Skin epidermis (tissue), 12 donors: ENCODE measurements around the gene SPACA5B.
"Not testable (repeated sequence)": the region's sequence is repeated elsewhere in the genome, so short reads cannot be mapped to it uniquely, and the experiment has no call there.

Source experiments
- H3K27ac ChIP-seq, 21 experiments: fragments of 200-600 bp; sonication (generic) in 11 of 21; one replicate each; pipeline ENCODE4 v1.5.0; 2020; ENCODE audit warnings: mild to moderate bottlenecking in 3 of 21, inconsistent platforms in 2 of 21, moderate library complexity in 2 of 21
- H3K4me3 ChIP-seq, 7 experiments: fragments of 200-600 bp; sonication (generic) in 2 of 7; one replicate each; pipeline ENCODE4 v1.5.0; 2020; ENCODE audit warnings: inconsistent platforms in 2 of 7, mild to moderate bottlenecking in 2 of 7, moderate library complexity in 1 of 7

The SPACA5B gene

DNA sequence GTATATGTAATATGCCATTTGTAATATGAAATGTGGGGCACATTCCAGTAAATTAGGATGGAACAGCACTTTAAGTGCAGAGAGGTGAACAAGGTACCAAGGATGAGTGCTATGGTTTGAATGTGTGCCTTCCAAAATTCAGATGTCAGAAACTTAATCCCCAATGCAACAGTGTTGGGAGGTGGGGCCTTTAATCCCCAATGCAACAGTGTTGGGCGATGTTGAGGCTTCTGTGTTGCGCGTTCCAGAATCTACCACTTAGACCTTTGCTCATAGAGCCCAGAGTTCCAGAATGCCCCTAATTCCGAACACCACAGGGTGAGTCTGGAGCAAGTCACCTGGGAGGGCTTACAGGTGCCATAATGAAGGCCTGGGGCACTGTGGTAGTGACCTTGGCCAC lies at the start of gene SPACA5B:
Gene SPACA5B (plus strand): TSS at position 301 of the 400 bp plus-strand sequence. CDS start 62 bp downstream, at position 363.
- not testable (repeated sequence) for H3K27ac ChIP-seq, H3K4me3 ChIP-seq

DNA sequence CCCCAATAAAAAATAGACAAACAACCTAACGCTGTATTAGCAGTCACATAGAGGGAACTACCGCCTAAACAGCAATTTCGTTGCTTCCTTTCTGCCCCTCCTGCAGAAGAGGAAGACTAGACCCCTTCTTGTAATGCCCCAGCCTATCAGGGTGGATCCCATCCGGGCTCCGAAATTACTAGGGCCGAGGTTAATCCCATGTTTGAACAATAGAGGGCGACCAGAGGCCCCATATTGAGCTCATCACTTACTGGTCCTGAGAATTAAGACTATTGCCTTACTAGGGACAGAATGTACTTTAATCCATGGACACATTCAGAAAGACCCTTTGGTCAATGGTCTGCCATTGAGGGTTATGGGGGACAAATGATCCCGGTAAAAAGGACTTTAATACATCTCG lies 47.2 kb upstream of the SPACA5B start:
- no peak overlapping the region for H3K27ac ChIP-seq
- H3K4me3 ChIP-seq = no peak overlapping the region

DNA sequence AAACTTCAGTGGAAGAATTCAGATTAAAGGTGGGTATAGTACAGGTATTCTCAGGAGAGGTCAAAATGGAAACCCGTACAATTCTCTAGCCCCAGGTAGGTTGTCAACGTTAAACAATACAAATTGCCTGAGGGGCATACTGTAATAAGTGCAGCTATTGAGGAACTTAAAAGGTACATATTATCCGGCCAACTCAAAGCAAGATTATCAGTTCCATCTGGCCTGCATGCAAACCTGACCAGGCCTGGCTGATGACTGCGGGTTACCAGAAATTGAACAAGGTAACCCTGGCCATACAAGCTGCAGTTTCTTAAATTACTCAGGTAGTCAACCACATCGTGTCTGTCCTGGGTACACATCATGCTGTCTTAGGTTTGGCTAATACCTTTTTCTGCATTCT lies 46.7 kb upstream of the SPACA5B start:
- no peak overlapping the region for H3K27ac ChIP-seq
- H3K4me3 ChIP-seq = no peak overlapping the region

DNA sequence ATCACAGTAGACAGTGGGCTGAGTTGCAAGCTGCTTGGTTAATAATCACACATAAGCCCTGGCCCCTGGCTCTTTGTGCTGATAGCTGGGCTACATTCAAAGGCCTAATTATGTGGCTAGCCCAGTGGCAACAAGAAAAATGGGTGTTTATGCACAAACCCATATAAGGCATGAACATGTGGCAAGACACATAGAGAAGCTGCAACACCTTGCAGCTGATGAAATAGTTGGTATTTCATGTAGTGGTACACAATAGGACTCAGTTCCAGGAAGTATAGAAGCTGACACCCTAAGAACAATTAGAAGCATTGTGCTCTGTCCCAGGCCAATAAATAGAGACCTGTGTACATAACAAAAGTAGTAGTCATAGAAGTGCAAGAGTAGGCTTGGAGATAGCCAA lies 44.3 kb upstream of the SPACA5B start:
- H3K27ac ChIP-seq = no peak overlapping the region
- no peak overlapping the region for H3K4me3 ChIP-seq

DNA sequence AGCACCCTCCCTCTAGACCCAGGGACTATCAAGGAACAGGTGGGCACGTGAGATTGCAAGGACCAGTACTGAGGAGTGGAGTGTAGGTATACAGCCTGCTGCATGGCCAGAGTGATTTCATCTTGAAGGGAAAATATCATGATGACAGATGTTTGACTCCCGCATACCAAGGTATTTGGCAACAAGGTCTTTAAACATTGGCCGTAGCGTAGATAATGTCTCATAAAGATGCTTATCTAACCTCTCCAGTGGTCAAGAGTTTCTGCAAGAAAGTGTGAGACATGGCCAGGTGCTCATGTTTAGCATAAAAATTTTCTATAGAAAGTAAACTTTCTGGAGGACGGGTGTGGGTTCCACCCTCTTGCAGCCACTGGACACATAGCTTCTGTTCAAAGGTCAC lies 40.3 kb upstream of the SPACA5B start:
- no peak overlapping the region for H3K4me3 ChIP-seq
- no peak overlapping the region for H3K27ac ChIP-seq

DNA sequence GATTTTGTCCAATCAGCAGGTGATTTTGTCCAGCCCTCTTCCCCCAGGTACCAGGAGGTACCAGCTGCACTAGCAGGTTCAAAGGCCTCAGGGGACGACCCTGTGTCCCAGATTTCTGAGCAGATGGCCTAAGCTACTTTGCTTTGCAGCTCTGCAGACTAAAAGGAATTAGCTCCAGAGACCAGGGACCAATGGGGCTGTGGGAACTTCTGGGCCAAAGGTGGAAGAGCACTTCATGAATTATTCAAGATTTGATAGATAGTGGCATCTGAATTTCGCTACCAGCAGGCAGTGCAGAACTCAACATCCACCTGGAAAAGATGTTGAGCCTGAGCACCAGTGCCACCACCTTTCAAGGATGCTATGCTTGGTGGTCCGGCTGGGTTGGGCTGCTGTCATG lies 37.9 kb upstream of the SPACA5B start:
- H3K27ac ChIP-seq, H3K4me3 ChIP-seq: not testable (repeated sequence)

DNA sequence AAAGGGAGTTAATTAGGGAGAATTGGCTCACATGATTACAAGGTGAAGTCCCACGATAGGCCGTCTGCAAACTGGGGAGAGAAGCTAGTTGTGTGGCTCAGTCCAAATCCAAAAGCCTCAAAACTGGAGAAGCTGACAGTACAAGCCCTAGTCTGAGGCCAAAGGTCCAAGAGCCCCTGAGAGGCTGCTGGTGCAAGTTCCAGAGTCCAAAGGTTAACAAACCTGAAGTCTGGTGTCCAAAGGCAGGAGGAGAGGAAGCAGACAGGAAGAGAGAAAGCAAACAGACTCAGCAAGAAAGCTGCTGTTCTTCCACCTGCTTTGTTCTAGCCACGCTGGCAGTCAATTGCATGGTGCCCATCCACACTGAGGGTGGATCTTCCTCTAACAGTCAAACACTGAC lies 29.0 kb upstream of the SPACA5B start:
- no peak overlapping the region for H3K27ac ChIP-seq
- no peak overlapping the region for H3K4me3 ChIP-seq

DNA sequence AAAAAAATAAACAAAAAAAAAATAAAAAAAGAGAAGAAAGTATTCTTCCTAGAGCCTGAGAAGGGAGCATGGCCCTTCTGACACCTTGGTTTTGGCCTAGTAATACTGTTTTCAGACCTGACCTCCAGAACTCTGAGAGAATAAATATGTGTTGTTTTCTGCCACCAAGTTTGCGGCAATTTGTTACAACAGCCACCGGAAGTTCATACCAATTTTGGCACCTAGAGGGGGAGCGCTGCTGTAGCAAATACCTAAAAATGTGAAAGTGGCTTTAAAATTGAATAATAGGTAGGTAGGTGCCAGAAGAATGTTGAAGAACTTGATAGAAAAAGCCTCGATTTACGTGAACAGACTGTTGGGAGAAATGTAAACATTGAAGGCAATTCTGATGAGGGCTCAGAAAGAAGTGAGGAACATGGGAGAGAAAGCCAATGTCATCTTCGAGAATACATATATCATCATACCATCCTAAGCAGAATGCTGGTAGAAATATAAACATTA lies 27.5 kb upstream of the SPACA5B start:
- Histone ChIP-seq H3K27ac (no peak overlapping the region), H3K4me3 (no peak overlapping the region)

DNA sequence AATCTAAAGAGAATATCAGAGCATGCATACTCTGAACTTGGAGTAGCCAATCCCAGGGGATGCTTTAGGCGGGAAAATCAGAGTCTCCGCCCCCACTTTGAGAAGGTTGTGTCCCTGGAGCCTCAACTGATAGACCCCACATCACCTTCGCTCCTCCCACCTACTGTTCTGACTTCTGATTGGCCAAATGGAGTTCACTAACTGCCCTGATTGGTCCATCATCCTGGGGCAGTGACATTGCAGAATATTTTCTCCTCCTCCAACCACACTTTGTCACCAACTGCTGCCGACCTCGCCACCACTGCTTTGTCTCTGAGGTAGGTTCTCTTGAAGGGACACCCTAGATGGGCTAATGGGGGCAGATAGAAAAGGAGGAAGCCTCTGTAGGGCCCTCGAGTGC lies 22.7 kb upstream of the SPACA5B start:
- H3K4me3 ChIP-seq = no peak overlapping the region
- H3K27ac ChIP-seq = no peak overlapping the region

DNA sequence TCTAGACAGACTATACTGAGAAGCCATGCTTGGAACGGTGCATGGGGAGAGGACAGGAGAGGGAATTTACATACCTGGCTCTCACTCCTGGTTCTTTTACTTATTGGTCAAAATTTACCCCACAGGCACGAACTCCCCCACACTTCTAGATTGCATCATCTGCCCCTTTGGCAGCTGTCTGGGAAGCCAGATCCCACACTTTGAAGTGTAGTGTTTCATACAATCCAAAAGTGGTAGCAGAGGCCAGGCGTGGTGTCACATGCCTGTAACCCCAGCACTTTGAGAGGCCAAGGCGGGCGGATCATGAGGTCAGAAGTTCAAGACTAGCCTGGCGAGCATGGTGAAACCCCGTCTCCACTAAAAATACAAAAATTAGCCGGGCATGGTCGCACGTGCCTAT lies 5.1 kb upstream of the SPACA5B start:
- H3K4me3 ChIP-seq, H3K27ac ChIP-seq: not testable (repeated sequence)

DNA sequence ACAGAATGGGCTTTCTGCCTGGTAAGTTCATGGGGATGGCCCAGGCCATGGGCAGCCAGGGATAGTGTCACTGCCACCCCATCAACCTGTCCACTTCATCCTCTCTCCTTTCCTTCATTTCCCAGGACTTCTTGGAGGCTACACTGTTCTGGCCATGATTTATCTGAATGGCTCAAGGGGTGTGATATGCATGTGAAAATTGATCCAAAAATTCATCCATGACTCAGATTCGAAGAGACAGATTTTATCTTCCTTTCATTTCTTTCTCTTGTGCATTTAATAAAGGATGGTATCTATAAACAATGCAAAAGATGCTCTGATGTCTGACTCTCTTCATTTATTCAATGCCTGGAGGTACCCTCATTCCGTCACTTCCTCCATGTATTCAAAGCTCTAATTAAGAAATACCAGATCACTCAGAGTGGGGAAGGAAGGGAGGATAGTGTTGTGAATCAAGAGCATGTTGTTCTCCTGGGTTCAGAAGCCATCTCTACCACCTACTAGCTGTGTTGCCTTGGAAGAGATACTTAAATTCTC lies 1.9 kb downstream of the SPACA5B start:
- H3K4me3 ChIP-seq, H3K27ac ChIP-seq: not testable (repeated sequence)

DNA sequence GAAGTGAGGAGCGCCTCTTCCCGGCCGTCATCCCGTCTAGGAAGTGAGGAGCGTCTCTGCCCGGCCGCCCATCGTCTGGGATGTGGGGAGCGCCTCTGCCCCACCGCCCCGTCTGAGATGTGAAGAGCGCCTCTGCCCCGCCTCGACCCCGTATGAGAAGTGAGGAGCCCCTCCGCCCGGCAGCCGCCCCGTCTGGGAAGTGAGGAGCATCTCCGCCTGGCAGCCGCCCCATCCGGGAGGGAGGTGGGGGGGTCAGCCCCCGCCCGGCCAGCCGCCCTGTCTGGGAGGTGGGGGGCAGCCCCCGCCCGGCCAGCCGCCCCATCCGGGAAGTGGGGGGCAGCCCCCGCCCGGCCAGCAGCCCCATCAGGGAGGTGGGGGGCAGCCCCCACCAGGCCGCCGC lies 8.7 kb downstream of the SPACA5B start:
- H3K4me3 ChIP-seq, H3K27ac ChIP-seq: not testable (repeated sequence)

DNA sequence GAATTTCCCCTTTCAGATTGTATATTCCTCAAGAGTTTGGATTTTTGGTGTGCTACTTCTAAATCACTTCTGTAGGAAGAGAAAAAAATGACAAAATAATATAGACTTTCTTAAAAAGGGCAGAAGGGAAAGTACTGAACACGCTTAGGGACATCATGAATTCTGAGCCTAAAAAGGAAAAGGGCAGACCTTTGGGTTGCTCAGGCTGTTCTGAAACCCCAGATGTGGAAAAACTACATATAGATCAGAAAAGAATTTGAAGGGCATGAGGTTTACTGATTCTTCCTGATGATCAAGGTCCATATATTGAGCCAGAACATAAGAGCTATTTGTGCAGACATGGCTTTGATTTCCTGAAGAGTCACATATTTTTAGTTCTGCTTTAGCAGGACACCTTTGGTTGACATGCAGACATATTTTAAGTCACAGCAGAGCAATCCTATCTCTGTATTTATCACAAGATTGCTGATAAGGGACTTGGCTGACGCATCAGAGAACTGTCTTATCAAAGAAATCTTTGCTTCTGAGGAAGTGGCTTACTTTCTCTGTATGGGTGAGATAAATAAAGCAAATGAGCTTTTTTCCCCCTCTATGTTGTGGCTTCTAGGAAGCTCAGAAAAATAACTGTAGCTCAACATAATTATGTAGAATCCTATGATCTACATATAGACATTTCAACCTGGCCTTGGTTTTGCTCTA lies 11.5 kb downstream of the SPACA5B start:
- H3K4me3 ChIP-seq, H3K27ac ChIP-seq: not testable (repeated sequence)

DNA sequence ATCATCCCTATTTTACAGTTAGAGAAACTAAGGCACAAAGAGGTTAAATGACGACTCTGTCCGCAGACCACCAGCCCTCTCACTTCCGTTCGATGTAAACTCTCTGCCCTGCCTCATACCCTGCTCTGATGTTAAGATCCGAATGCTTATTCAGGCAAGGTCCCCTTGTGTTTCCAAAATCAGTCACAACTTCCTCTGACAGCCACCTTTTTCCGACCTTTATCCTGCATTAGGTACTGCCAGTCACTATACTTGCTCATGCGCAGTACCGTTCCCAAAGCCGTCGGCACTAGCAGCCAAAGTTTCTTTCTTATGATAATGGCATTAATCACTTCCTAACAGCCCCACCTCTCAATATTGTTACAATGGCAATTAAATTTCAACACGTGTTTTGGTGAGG lies 12.3 kb downstream of the SPACA5B start:
- H3K27ac ChIP-seq, H3K4me3 ChIP-seq: not testable (repeated sequence)

DNA sequence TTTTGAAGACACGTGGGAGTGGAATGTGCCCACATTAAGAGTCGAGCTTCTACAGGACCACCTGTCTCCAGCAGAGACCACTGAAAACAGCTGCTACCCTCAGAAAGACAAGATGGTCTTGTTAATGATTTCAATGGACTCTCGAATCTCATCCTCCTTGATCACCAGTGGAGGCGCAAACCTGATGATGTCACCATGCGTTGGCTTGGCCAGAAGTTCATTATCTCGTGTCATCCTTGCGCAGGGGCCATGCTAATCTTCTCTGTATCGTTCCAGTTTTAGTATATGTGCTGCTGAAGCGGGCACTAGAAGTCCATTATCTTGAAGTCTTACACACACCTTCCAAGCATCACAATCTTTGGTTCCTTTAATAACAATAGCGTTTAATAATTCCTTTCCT lies 23.3 kb downstream of the SPACA5B start:
- H3K27ac ChIP-seq = no peak overlapping the region
- no peak overlapping the region for H3K4me3 ChIP-seq

DNA sequence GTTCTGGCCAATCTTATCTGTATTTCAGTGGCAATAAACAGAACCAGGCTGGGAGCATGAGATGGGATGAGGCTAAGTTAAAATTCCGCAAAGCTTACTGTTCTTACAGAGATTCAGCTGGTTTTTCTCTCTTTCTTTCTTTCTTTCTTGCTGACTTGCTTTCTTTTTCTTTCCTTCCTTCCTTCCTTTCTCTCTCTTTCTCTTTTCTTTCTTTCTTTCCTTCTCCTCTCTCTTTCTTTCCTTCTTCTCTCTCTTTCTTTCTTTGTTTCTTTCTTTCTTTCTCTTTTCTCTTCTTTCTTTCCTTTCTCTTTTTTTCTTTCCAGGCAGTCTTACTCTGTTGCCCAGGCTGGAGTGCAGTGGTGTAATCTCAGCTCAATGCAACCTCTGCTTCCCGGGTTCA lies 24.4 kb downstream of the SPACA5B start:
- Histone ChIP-seq H3K4me3 (no peak overlapping the region), H3K27ac (no peak overlapping the region)

DNA sequence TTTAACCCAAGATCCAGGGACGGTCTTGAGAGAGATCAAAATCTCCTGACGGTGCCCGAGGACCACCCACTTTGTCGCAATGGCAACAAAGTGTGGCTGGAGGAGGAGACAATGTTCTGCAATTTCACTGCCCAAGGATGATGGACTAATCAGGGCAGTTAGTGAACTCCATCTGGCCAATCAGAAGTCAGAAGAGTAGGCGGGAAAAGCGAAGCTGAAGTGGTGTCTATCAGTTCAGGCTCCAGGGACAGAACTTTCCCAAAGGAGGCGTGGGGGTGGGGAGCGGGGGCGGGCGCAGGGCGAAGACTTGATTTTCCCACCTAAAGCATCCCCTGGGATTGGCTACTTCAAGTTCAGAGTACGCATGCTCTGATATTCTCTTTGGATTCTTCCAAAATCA lies 25.6 kb downstream of the SPACA5B start:
- H3K27ac ChIP-seq = no peak overlapping the region
- no peak overlapping the region for H3K4me3 ChIP-seq

DNA sequence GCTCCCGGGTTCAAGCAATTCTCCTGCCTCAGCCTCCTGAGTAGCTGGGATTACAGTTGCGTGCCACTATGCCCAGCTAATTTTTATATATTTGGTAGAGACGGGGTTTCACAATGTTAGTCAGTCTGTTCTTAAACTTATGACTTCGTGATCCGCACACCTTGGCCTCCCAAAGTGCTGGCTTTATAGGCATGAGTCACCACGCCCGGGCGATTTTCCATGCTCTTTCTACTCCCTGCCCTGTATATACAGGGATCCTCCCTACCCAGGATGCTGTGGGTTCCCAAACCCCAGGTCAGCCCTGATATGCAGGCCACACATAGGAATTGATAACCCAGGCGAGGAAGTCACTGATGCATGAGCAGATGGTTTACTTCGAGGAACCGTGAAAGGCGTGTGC lies 34.8 kb downstream of the SPACA5B start:
- H3K4me3 ChIP-seq = no peak overlapping the region
- no peak overlapping the region for H3K27ac ChIP-seq

DNA sequence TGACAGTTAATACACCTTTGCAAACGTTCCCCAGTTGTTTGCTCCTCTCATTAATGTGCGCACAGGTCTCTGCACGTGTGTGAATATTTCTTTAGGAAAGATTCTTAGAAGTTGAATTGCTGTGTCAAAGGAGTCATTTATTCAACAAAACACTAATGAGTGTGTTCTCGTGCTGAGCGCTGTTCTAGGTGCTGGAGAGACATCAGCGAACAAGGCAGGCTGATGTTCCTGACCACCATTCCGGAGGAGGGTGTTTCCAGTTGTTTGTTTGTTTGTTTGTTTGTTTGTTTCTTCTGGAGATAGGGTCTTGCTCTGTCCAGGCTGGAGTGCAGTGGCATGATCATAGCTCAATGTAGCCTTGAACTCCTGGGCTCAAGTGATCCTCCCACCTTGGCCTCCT lies 35.9 kb downstream of the SPACA5B start:
- not testable (repeated sequence) for H3K27ac ChIP-seq, H3K4me3 ChIP-seq

DNA sequence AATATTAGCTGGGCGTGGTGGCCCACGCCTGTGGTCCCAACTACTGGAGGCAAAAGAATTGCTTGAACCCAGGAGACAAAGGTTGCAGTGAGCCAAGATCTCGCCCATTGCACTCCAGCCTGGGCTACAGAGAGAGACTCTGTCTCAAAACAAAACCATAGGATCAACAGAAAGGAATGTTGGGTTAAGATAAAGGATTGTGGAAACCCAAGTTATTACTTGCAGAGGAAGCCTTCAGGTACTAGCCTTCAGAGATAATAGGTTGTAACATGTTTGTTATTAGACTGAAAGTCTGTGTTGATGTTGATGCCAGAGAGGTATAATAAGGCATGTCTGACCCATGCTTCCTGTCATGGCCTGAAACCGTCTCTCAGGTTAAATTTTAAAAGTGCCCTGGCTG lies 49.3 kb downstream of the SPACA5B start:
- H3K27ac ChIP-seq = peak overlapping the region in 2 of 21 experiments; percentile 28 to 66
- no peak overlapping the region for H3K4me3 ChIP-seq

DNA sequence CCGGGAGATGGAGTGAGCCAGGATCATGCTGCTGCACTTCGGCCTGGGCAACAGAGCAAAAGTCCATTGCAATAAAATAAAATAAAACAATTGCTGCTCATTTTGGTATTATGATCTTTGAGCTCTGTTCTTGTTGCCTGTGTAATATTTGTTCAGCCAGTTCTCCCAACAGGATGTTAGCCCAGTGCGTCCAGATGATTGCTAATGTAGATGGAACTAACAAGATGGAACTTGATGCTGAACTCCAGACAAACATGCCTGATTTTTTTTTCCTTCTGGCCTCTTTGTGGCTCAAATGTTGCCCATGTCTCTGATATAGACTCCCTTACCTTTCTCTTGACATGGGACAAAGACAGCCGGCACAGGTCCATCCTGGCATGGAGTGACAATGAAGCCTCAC lies 50.4 kb downstream of the SPACA5B start:
- Histone ChIP-seq H3K4me3 (no peak overlapping the region), H3K27ac (no peak overlapping the region)

DNA sequence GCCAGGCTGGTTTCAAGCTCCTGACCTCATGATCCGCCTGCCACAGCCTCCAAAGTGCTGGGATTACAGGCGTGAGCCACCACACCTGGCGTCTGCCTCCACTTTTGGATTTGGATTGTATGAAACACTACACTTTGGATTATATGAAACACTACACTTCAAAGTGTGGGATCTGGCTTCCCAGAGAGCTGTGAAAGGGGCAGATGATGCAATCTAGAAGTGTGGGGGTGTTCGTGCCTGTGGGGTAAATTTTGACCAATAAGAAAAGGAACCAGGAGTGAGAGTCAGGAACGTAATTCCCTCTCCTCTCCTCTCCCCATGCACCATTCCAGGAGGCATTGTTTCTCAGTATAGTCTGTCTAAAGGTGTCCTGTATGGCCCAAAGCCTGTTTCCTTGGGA lies 51.5 kb downstream of the SPACA5B start:
- not testable (repeated sequence) for H3K27ac ChIP-seq, H3K4me3 ChIP-seq
